Neural progenitor cell (in vitro differentiated cells): ENCODE results near the gene TAMALIN. TPM values are rescaled to one million over a fixed set of nuclear protein-coding genes. Genes with fewer than 3 reads are reported as not detected.
A peak's percentile ranks its signal among the peaks of the same experiment; 100 is the strongest.

ENCODE experiments used
- DNase-seq: peaks from one replicate; pipeline ENCODE4 v3.0.0-alpha.2; 2016; ENCODE audit warnings: low spot score
- H2AFZ ChIP-seq: fragments of 200-600 bp; sonication (generic); replicated peaks from 2 replicates; pipeline ENCODE4 v1.6.1; 2016; ENCODE audit warnings: antibody characterized with exemption
- H3F3A ChIP-seq: fragments of 200-600 bp; sonication (generic); 2 replicates; pipeline ENCODE4 v1.6.1; 2016; ENCODE audit warnings: antibody characterized with exemption, low read depth
- H3K27ac ChIP-seq: fragments of 200-600 bp; sonication (generic); 2 replicates; pipeline ENCODE4 v1.5.1; 2016; ENCODE audit warnings: mild to moderate bottlenecking
- H3K27me3 ChIP-seq: fragments of 200-600 bp; sonication (generic); 2 replicates; pipeline ENCODE4 v1.6.1; 2016; ENCODE audit warnings: mild to moderate bottlenecking, moderate library complexity
- H3K36me3 ChIP-seq: fragments of 200-600 bp; sonication (generic); 2 replicates; pipeline ENCODE4 v1.5.1; 2016
- H3K4me1 ChIP-seq: fragments of 200-600 bp; sonication (generic); 2 replicates; pipeline ENCODE4 v1.6.1; 2016; ENCODE audit warnings: mixed run types
- H3K4me2 ChIP-seq: fragments of 200-600 bp; sonication (generic); 2 replicates; pipeline ENCODE4 v1.6.1; 2016
- H3K4me3 ChIP-seq: fragments of 200-600 bp; sonication (generic); 2 replicates; pipeline ENCODE4 v1.5.1; 2016
- H3K79me2 ChIP-seq: fragments of 200-600 bp; sonication (generic); 2 replicates; pipeline ENCODE4 v1.6.1; 2016; ENCODE audit warnings: low read depth
- H3K9ac ChIP-seq: fragments of 200-600 bp; sonication (generic); 2 replicates; pipeline ENCODE4 v1.6.1; 2016
- H3K9me3 ChIP-seq: fragments of 200-600 bp; sonication (generic); 2 replicates; pipeline ENCODE4 v1.5.1; 2016; ENCODE audit warnings: low read depth
- H4K20me1 ChIP-seq: fragments of 200-600 bp; sonication (generic); 2 replicates; pipeline ENCODE4 v1.6.1; 2016; ENCODE audit warnings: low read depth
- H3K27ac Mint-ChIP-seq: 3 replicates; pipeline ENCODE4 v1.8.0; 2021; ENCODE audit warnings: mixed read lengths
- H3K27me3 Mint-ChIP-seq: 2 replicates; pipeline ENCODE4 v1.8.0; 2022; ENCODE audit warnings: low read depth, mild to moderate bottlenecking, inconsistent platforms, moderate library complexity, mixed read lengths; ENCODE audit not compliant: insufficient read depth
- H3K36me3 Mint-ChIP-seq: 3 replicates; pipeline ENCODE4 v1.8.0; 2021; ENCODE audit warnings: mixed read lengths
- H3K4me1 Mint-ChIP-seq: 3 replicates; pipeline ENCODE4 v1.8.0; 2021; ENCODE audit warnings: mixed read lengths
- H3K4me3 Mint-ChIP-seq: 3 replicates; pipeline ENCODE4 v1.8.0; 2021; ENCODE audit warnings: mild to moderate bottlenecking, moderate library complexity, mixed read lengths
- H3K9me3 Mint-ChIP-seq: 3 replicates; pipeline ENCODE4 v1.8.0; 2020; ENCODE audit warnings: mixed read lengths
- EZH2 ChIP-seq: fragments of 200-600 bp; sonication (generic); IDR thresholded peaks from 2 replicates; pipeline ENCODE4 v1.6.1; 2017; ENCODE audit warnings: antibody characterized with exemption, mild to moderate bottlenecking, moderate library complexity
- EZH2phosphoT487 ChIP-seq: fragments of 200-600 bp; sonication (generic); IDR thresholded peaks from 2 replicates; pipeline ENCODE4 v1.6.1; 2017; ENCODE audit warnings: antibody characterized with exemption
- total RNA-seq: library from RNA; depleted of rRNA; stranded (reverse); fragments of >200 nt; gene quantifications from 2 replicates; pipeline ENCODE4 v1.2.3, GENCODE V29; 2015; ENCODE audit warnings: low replicate concordance
- TF ChIP-seq, protein P1 (sequence below): fragments of 200-600 bp; sonication (generic); IDR thresholded peaks from 2 replicates; pipeline ENCODE4 v1.5.1; 2017; ENCODE audit warnings: antibody characterized with exemption, mild to moderate bottlenecking

The TAMALIN gene
- total RNA-seq = 1.1 and 7.4 TPM in 2 replicates

DNA sequence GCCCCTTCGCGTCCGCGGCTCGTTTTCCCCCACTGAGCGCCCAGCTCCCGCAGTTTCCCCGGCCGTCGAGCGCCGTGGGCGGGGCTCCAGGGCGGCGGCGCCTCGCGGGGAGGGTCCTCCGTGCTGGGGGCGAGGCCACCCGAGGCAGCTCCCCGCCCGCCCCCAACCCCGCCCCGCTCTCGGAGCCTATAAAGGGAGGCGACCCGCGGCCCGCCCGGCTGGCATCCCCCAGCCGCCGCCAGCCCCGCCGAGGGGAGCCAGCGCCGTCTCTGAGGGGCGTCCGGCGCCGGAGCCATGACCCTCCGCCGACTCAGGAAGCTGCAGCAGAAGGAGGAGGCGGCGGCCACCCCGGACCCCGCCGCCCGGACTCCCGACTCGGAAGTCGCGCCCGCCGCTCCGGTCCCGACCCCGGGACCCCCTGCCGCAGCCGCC lies at the start of gene TAMALIN:
TSS of gene TAMALIN (plus strand) at position 221 of the 432 bp plus-strand sequence. CDS start at position 295, 74 bp downstream.
- Mint-ChIP-seq H3K27ac (peak within 1 kb of the TSS; percentile 83), H3K27me3 (peaks cover 24% of the 10 kb centered on the region)

GRCh38 chr12:51958542-51958941 lies 48.2 kb upstream of the TAMALIN start:
- no peak overlapping the region for H3K27ac ChIP-seq
- H3F3A ChIP-seq = no peaks in the 10 kb centered on the region
- Mint-ChIP-seq H3K9me3 (no peaks in the 10 kb centered on the region), H3K4me3 (no peak overlapping the region), H3K27me3 (no peaks in the 10 kb centered on the region), H3K36me3 (peaks cover 30% of the 10 kb centered on the region), H3K27ac (no peak overlapping the region), H3K4me1 (peaks cover 23% of the 10 kb centered on the region)
- H3K4me2 ChIP-seq = no peak overlapping the region
- H3K79me2 ChIP-seq = peaks cover 98% of the 10 kb centered on the region
- no peaks in the 10 kb centered on the region for H3K9me3 ChIP-seq
- TF ChIP-seq EZH2phosphoT487 = no peak
- no peak for TF ChIP-seq EZH2
- TF ChIP-seq, protein P1, sequence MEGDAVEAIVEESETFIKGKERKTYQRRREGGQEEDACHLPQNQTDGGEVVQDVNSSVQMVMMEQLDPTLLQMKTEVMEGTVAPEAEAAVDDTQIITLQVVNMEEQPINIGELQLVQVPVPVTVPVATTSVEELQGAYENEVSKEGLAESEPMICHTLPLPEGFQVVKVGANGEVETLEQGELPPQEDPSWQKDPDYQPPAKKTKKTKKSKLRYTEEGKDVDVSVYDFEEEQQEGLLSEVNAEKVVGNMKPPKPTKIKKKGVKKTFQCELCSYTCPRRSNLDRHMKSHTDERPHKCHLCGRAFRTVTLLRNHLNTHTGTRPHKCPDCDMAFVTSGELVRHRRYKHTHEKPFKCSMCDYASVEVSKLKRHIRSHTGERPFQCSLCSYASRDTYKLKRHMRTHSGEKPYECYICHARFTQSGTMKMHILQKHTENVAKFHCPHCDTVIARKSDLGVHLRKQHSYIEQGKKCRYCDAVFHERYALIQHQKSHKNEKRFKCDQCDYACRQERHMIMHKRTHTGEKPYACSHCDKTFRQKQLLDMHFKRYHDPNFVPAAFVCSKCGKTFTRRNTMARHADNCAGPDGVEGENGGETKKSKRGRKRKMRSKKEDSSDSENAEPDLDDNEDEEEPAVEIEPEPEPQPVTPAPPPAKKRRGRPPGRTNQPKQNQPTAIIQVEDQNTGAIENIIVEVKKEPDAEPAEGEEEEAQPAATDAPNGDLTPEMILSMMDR = no peak
- H2AFZ ChIP-seq = no peak overlapping the region
- DNase-seq = no peak
- H3K9ac ChIP-seq = no peak overlapping the region
- H3K4me3 ChIP-seq = no peak overlapping the region
- no peaks in the 10 kb centered on the region for H3K27me3 ChIP-seq
- no peaks in the 10 kb centered on the region for H3K4me1 ChIP-seq
- peaks cover 81% of the 10 kb centered on the region for H4K20me1 ChIP-seq
- peaks cover 4% of the 10 kb centered on the region for H3K36me3 ChIP-seq

More for the DNA sequence above, at the start of gene TAMALIN:
- Histone ChIP-seq H3K9me3 (no peaks in the 10 kb centered on the region), H3K27ac (no peak within 1 kb of the TSS), H3K4me1 (peaks cover 31% of the 10 kb centered on the region), H2AFZ (peak within 1 kb of the TSS; percentile 23), H3K9ac (no peak within 1 kb of the TSS), H3K27me3 (peaks cover 49% of the 10 kb centered on the region), H3K79me2 (no peaks in the 10 kb centered on the region), H4K20me1 (no peaks in the 10 kb centered on the region), H3K4me2 (peak within 1 kb of the TSS; percentile 93), H3F3A (peaks cover 18% of the 10 kb centered on the region), H3K36me3 (no peaks in the 10 kb centered on the region), H3K4me3 (peak within 1 kb of the TSS; percentile 63)
- H3K9me3 Mint-ChIP-seq = no peaks in the 10 kb centered on the region
- H3K4me3 Mint-ChIP-seq = peak within 1 kb of the TSS; percentile 92
- TF ChIP-seq EZH2 (no peak), EZH2phosphoT487 (no peak)
- TF ChIP-seq, protein P1 = no peak
- H3K4me1 Mint-ChIP-seq = peaks cover 56% of the 10 kb centered on the region
- peak; percentile 69 for DNase-seq
- peaks cover 10% of the 10 kb centered on the region for H3K36me3 Mint-ChIP-seq

GRCh38 chr12:51959211-51959610 lies 47.5 kb upstream of the TAMALIN start:
- H3K9ac ChIP-seq = no peak overlapping the region
- H3K4me3 ChIP-seq = no peak overlapping the region
- peaks cover 8% of the 10 kb centered on the region for H3K36me3 ChIP-seq
- no peaks in the 10 kb centered on the region for H3K27me3 ChIP-seq
- H3K4me3 Mint-ChIP-seq = no peak overlapping the region
- H3K9me3 Mint-ChIP-seq = peaks cover 1% of the 10 kb centered on the region
- DNase-seq = no peak
- H3K4me1 Mint-ChIP-seq = peaks cover 17% of the 10 kb centered on the region
- no peak overlapping the region for H2AFZ ChIP-seq
- H3K4me2 ChIP-seq = no peak overlapping the region
- H3K79me2 ChIP-seq = peaks cover 98% of the 10 kb centered on the region
- H3K9me3 ChIP-seq = no peaks in the 10 kb centered on the region
- H3K27ac ChIP-seq = no peak overlapping the region
- H3K27ac Mint-ChIP-seq = no peak overlapping the region
- no peaks in the 10 kb centered on the region for H3K27me3 Mint-ChIP-seq
- H4K20me1 ChIP-seq = peaks cover 74% of the 10 kb centered on the region
- no peaks in the 10 kb centered on the region for H3K4me1 ChIP-seq
- no peaks in the 10 kb centered on the region for H3F3A ChIP-seq
- peaks cover 35% of the 10 kb centered on the region for H3K36me3 Mint-ChIP-seq
- TF ChIP-seq EZH2 (no peak), EZH2phosphoT487 (no peak)
- TF ChIP-seq, protein P1 = no peak
